HG03565 (cell line): Measurements from ENCODE around the gene PRDM11.

ENCODE experiments used
- ATAC-seq: cut with Tn5 transposase; IDR thresholded peaks from one replicate; pipeline ENCODE4 v1.9.1; 2021; ENCODE audit warnings: mild to moderate bottlenecking, moderate library complexity; ENCODE audit not compliant: unreplicated experiment

Gene PRDM11

GRCh38 chr11:45209000-45209879, 62.8 kb downstream of the PRDM11 start:
- no peak for ATAC-seq

GRCh38 chr11:45209891-45210699, 63.7 kb downstream of the PRDM11 start:
- no peak for ATAC-seq

DNA sequence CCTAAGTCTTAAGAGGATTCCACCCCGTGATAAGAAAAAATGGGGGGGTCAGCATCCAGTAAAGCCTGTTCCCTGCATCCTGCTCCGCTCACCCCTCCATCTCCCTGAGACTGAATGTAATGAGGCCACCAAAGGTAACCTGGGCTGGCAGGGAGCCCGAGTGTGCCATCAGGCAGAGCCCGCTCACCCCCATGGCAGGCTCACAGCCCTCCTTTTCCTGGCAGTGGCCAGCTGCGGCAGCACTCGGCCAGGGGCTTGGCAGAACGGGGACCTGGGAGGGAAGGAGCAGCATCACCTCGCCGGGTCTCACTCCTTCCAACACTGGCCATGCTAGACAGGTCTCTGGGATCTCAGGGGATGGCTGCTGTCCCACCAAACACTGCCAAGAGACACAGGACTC, 64.4 kb downstream of the PRDM11 start:
- no peak for ATAC-seq

DNA sequence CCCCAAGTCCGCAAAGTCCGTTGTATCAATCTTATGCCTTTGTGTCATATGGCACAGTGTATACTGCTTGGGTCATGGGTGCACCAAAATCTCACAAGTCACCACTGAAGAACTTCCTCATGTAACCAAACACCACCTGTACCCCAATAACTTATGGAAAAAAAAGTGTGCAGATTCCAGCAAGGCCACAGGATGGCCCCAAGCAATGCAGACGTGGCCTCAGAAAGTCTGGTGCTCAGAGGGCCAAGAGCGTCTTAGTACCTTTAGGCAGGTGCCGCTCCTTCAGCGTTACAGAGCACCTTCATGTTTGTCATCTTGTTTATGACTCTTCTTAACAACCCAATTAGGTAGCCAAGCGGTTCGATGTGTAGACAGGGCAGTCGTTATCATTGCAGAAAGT, 65.3 kb downstream of the PRDM11 start:
- ATAC-seq = no peak

DNA sequence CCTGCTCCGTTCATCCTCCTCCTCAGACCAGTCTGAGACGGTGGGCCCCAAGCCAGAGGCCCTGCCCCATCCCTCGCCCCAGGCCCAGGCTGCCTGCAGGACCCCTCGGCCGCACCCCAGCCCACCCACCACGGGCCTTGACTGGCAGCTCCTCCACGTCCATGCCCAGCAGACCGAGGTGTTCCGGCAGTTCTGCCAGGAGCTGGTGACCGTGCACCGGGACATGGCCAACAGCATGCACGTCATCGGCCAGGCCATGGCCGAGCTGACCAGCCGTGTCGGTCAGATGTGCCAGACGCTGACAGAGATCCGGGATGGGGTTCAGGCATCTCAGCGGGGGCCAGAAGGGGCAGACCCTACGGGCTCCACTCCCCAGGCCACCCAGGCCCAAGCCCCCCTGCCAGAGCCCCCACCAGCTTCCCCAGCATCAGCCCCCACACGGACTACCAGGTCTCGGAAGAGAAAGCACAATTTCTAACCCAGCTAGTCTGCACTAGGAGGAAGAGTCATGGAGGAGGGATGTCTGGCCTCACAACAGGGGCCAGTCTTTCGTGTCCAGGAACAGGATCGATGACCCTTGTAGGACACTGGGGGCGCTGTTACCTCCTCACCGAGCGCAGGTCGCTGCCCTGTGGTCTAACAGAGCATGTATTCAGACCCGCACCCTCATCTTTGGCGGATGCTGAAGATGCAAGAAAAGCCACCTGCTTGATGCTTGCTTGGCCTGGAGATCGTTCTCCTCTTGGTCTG, 66.3 kb downstream of the PRDM11 start:
- no peak for ATAC-seq

- no peak for ATAC-seq
Measured at GRCh38 chr11:45213316-45213665, 66.9 kb downstream of the PRDM11 start.

- no peak for ATAC-seq
Measured at GRCh38 chr11:45213717-45214116, 67.3 kb downstream of the PRDM11 start.

DNA sequence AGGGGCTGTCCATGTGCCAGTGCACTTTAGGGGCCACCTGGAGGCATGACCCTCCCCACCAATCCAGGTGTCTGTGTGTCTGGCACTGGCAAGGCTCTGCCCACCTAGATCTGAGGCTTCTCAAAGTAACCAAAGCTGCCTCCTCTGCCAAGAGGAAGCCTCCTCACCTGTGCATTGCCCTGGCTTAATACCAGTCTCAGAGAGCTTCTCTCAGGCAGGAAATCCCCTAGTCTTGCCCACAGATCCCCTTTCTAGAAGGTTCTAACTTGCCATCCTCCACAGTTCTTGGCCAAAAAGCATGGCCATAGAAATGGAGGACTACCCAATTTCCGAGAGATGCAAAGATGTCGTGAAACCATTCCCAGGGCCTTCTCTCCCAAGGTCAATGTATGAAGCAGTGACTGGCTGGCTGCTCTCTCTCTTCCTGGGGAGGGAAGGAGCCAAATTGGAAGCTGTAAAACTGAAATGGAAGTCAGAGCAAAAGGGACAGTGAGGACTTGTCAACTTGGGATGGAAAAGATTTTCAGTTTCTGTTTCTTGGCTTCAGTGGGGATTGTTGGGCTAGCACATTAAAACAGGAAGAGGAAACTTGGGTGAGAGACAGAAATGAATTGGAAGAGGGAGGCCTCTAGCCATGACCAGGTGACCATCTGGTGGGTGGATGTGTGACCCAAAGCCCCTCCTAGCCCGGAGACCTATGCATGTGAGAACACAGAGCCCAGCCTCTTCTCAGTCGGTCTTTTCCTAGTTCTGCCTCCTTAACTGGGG, 68.8 kb downstream of the PRDM11 start:
- ATAC-seq = no peak

GRCh38 chr11:45216031-45216430, 69.6 kb downstream of the PRDM11 start:
- no peak for ATAC-seq

DNA sequence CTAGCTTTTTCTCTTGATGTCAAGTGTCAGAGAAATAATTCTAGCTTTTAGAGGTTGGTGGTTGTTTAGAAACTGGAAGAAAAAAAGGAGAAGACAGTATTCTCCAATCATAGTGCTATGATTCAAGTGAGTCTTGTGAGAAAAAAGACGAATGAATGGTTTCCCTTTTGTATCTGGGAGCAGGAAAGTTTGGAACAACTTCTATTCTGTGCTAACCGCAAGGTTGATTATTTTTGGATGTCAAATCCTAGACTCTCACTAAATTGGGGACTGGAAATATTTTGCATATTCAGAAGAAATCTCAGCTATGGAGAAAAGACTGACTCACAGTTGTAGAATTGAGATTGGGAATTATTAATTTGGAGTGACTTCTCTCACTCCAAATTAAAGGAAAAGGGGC, 70.5 kb downstream of the PRDM11 start:
- ATAC-seq = no peak

- ATAC-seq = no peak
Measured at GRCh38 chr11:45217991-45218390, 71.6 kb downstream of the PRDM11 start.

- ATAC-seq = no peak
Measured at GRCh38 chr11:45218705-45219104, 72.3 kb downstream of the PRDM11 start.

GRCh38 chr11:45219411-45219810, 73.0 kb downstream of the PRDM11 start:
- no peak for ATAC-seq

DNA sequence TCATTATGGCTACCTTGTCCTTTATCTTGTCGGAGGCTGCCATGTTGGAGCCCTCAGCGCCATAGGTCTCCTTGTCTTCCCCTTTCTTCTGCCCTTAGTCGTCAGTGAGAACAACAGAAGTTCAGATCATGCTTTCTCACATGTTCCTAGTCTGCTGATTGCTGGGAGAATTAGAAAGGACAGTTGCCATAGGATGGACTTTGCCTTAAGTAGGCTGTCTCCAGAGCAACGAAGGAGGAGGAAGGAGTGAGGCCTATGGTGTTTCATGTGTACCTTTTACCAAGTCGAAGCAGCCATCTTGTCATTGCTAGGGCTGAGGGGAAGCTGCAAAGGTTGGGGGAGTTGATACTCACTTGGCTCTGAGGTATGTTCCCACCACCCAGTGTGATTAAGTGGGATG, 77.1 kb downstream of the PRDM11 start:
- no peak for ATAC-seq

GRCh38 chr11:45224766-45225165, 78.3 kb downstream of the PRDM11 start:
- ATAC-seq = no peak

- ATAC-seq = no peak
Measured at GRCh38 chr11:45225277-45225676, 78.8 kb downstream of the PRDM11 start.

GRCh38 chr11:45225961-45226871, 79.8 kb downstream of the PRDM11 start:
- ATAC-seq = no peak

DNA sequence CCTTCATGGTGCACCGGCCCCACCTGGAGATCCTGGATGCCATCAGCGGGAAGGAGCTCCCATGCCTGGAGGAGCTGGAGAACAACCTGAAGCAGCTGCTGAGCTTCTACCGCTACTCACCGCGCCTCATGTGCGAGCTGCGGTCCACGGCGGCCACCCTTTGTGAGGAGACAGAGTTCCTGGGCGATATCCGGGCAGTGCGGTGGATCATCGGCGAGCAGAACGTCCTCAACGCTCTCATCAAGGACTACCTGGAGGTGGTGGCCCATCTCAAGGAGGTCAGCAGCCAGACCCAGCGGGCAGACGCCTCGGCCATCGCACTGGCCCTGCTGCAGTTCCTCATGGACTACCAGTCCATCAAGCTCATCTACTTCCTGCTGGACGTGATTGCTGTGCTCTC, 80.5 kb downstream of the PRDM11 start:
- ATAC-seq = no peak

- no peak for ATAC-seq
Measured at GRCh38 chr11:45227836-45228235, 81.4 kb downstream of the PRDM11 start.
